Measurements from ENCODE around the gene B4GALT6. TPM values are rescaled to one million over a fixed set of nuclear protein-coding genes. Genes with fewer than 3 reads are reported as not detected.

The B4GALT6 gene
- total and polyA plus RNA-seq, 3 donors from 2014 or later, result 12.1 to 19.5 (median 14.9) TPM

GRCh38 chr18:31606265-31606664, 78.1 kb downstream of the B4GALT6 start:
- Histone ChIP-seq H3K9me3 (no peaks in the 10 kb centered on the region), H3K36me3 (ENCODE audit: low read depth, missing control alignments) (no peaks in the 10 kb centered on the region), H3K4me1 (no peaks in the 10 kb centered on the region), H3K4me3 (no peak overlapping the region), H3K27ac (no peak overlapping the region), H3K27me3 (no peaks in the 10 kb centered on the region)
- TF ChIP-seq POLR2A (IDR thresholded peaks at IDR 0.05) (no peak), CTCF (IDR thresholded peaks at IDR 0.05) (no peak)
- no peak for DNase-seq
- WGBS, 2 donors, result 77 to 85% methylated on average over 2 of the region's 2 CpGs
- intact Hi-C loops (cut with DNase I; ENCODE audit: low total_unique reads), result no loop called here

DNA sequence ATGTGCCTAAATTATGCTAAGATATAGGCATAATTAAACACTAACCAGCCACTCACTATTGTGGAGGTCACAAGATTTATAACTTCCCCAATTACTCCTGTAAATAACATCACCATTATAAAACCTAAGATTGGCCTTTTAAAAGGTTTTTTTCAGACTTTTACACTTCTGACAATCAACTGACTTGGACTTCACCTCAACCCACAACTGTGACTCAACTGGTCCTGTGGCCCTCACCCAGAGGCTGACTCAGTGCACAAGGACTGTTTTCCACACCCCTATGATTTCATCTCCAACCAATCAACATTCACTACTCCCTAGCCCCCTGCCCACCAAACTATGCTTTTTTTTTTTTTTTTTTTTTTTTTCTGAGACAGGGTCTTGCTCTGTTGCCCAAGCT, 81.1 kb downstream of the B4GALT6 start:
- no peaks in the 10 kb centered on the region for H3K36me3 ChIP-seq (ENCODE audit: low read depth, missing control alignments)
- TF ChIP-seq CTCF (IDR thresholded peaks at IDR 0.05) (no peak), POLR2A (IDR thresholded peaks at IDR 0.05) (no peak)
- no peaks in the 10 kb centered on the region for H3K9me3 ChIP-seq
- no peak overlapping the region for H3K4me3 ChIP-seq
- H3K27me3 ChIP-seq, result no peaks in the 10 kb centered on the region
- no peak for DNase-seq
- no peak overlapping the region for H3K27ac ChIP-seq
- no peaks in the 10 kb centered on the region for H3K4me1 ChIP-seq
- intact Hi-C loops (cut with DNase I; ENCODE audit: low total_unique reads), result no loop called here

DNA sequence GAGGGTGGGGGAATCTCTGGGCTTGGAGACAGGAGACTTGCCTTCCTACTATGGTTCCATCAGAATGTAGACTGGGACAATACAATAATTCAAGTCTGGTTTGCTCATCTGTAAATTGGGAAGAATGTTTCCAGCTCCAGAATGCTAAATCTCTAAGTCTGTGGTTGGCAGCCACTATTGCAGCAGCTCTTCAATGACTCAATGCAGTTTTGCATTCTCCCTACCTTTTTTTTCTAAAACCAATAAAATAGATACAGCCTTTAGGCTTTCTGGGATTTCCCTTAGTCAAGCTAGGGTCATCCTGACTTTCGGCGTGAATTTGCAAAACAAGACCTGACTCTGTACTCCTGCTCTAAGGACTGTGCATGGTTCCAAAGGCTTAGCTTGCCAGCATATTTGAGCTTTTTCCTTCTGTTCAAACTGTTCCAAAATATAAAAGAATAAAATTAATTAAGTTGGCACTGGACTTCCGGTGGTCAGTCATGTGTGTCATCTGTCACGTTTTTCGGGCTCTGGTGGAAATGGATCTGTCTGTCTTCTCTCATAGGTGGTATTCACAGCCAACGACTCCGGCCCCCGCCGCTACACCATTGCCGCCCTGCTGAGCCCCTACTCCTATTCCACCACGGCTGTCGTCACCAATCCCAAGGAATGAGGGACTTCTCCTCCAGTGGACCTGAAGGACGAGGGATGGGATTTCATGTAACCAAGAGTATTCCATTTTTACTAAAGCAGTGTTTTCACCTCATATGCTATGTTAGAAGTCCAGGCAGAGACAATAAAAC, 86.2 kb downstream of the B4GALT6 start:
- Histone ChIP-seq H3K27me3 (no peaks in the 10 kb centered on the region), H3K4me1 (no peaks in the 10 kb centered on the region), H3K36me3 (ENCODE audit: low read depth, missing control alignments) (no peaks in the 10 kb centered on the region), H3K27ac (no peak overlapping the region), H3K9me3 (no peaks in the 10 kb centered on the region), H3K4me3 (no peak overlapping the region)
- TF ChIP-seq POLR2A (IDR thresholded peaks at IDR 0.05) (no peak), CTCF (IDR thresholded peaks at IDR 0.05) (no peak)
- intact Hi-C loops (cut with DNase I; ENCODE audit: low total_unique reads), result no loop called here
- 92 to 93% methylated on average over 13 of the region's 13 CpGs for WGBS, 2 donors
- no peak for DNase-seq

DNA sequence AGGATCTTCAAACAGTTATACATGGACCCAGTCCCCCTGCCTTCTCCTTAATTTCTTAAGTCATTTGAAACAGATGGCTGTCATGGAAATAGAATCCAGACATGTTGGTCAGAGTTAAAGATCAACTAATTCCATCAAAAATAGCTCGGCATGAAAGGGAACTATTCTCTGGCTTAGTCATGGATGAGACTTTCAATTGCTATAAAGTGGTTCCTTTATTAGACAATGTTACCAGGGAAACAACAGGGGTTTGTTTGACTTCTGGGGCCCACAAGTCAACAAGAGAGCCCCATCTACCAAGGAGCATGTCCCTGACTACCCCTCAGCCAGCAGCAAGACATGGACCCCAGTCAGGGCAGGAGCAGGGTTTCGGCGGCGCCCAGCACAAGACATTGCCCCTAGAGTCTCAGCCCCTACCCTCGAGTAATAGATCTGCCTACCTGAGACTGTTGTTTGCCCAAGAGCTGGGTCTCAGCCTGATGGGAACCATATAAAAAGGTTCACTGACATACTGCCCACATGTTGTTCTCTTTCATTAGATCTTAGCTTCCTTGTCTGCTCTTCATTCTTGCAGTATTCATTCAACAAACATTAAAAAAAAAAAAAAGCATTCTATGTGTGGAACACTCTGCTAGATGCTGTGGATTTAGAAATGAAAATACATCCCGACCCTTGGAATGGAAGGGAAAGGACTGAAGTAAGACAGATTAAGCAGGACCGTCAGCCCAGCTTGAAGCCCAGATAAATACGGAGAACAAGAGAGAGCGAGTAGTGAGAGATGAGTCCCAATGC, 88.1 kb downstream of the B4GALT6 start:
- intact Hi-C loops (cut with DNase I; ENCODE audit: low total_unique reads), result no loop called here
- Histone ChIP-seq H3K36me3 (ENCODE audit: low read depth, missing control alignments) (no peaks in the 10 kb centered on the region), H3K27me3 (no peaks in the 10 kb centered on the region), H3K9me3 (no peaks in the 10 kb centered on the region), H3K4me3 (no peak overlapping the region), H3K4me1 (no peaks in the 10 kb centered on the region), H3K27ac (no peak overlapping the region)
- 86 to 92% methylated on average over 9 of the region's 9 CpGs for WGBS, 2 donors
- DNase-seq, result no peak
- TF ChIP-seq POLR2A (IDR thresholded peaks at IDR 0.05) (no peak), CTCF (IDR thresholded peaks at IDR 0.05) (no peak)
